ENCODE results near the gene ADAMTSL1. TPM values are rescaled to one million over a fixed set of nuclear protein-coding genes. Genes with fewer than 3 reads are reported as not detected.

The ADAMTSL1 gene
- polyA plus RNA-seq, 3 donors = 10.4 to 15.8 (median 12.3) TPM

DNA sequence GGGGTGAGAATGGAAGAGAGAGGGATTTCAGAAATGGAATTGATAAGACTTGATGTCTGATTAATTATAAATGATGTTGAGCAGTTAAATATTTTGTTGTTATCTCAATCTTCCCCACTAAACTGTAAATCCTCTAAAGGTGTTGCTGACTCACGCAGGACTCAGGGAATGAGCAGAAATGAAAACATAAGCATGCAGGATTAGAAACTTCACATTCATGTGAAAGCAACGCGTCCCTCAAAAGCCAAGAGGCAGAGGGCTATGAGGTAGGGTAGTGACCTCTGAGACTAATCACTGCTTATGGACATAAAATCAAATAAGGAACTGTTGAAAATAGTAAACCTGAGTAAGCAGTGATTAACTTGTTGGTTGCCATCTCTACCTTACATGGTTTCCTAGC lies 21.1 kb downstream of the ADAMTSL1 start:
- DNase-seq = no peak

DNA sequence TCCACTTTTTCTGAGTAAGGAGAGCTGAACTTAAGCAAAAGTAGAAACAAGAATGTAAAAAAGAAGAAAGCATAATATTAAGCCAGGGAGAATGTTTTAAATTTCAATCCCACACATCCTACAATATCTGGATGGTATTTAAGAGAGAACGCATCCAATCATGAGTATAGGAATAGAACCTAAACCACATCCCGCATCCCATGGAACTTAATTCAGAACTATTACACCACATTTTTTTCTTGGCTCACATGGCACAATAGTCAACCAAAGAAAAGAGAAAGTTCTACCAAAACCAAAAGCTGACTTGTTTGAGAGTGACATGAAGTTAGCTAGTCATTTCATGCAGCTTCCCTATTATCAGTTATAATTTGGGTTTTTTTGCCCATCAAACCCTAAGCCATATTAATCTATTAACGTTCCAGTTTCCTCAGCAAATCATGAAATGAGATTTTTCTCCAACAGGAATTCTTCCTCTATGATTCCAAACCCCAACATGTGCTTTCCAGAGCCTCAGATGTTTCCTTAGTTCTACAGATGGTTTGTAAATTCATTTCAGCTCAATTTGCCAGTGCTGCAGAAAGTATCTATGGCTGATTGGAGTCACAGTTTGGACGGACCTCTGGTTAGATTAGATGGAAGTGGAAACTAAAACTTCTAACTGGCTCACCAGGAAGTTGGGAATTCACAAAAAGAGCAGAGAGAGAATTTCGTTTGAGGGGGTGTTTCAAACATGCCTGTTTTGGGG lies 22.5 kb downstream of the ADAMTSL1 start:
- DNase-seq = no peak

DNA sequence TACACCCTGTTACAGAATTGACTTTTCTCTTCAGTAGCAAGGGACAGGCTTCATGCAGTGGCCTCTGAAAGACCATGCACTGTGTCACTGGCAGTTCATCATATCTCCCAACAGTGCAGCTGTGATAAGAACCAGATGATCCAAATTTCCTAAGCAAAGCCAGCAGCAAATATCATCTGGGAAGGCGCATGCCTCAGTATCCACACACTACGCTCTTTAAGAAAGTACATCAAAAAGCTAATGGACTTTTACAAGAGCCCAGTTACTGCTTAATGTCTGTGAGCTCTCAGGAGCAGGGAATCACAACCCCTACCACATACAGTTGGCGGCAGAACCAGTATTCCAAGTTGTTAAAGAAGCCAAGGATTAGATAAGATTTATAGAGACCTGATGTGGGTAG lies 25.1 kb downstream of the ADAMTSL1 start:
- DNase-seq = no peak

DNA sequence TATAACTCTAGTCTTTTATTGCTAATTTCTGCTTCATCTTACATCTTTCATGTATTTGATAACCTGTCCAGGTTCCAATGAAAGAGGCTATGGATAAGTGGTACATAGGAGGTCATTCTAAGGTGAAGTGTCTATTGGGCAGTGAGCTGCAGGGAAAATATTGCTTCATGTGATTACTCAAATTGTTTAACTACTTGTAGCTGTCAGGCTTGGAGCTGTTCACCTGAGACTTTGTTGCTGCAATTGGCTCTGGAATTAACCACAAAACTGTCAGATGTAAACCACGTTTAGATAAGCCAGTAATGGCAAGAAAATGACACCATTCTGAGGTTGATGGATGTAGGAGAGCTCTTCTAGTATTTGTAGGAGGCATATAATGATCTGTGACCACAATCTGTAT lies 26.0 kb downstream of the ADAMTSL1 start:
- DNase-seq = no peak

DNA sequence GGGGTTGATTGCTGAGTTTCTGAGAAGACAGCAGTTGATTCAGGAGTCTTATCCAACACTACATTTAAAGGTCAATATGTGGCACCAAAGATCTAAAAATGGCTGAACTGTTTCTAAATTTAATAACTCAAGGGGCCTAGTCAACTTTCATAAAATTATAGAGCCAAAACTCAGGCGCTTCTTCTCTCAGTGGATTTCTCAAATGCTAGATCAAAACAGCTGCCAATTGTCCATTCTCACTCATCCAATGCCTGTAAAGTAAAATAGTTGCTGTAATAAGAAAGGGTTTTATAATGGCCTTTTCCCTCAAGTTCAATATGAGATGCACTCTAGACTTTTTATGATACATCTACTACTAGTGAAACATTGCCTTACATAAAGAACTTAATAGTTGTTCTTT lies 26.5 kb downstream of the ADAMTSL1 start:
- DNase-seq = no peak

DNA sequence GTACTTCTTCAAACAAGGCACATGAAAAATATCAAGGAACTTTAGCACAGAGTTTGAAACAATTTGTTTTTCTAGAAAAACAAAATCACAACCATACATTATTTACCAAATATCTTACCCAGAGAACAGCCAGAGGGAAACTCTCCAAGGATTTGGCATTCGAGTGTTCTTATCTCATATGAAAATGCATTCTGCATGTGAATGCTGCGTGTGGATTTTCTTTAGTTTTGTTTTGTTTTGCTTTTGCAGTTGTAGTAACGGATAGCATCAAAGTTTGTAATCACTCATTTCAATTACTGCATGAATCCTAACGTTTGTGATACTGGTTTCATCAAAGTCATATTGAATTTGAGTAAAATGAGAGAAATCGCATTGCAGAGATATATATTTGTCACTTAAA lies 28.0 kb downstream of the ADAMTSL1 start:
- no peak for DNase-seq

DNA sequence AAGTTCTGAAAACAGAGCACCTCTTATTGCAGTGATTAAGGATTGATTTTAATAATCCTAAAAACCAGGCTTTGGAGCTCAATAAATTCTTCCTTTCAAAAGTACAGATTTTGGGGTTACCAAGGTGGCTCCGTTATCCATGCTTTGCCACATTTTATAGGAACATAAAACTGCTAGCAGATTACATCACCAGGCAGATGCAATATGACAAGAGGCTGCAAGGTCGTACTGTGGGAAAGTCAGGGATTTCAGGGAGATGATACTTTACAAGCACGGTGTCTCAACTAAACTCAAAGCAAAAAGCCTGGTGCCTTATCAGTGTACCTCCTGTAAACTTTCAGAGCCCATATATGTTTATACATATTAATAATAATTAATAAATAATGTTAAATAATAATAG lies 28.6 kb downstream of the ADAMTSL1 start:
- DNase-seq = no peak

DNA sequence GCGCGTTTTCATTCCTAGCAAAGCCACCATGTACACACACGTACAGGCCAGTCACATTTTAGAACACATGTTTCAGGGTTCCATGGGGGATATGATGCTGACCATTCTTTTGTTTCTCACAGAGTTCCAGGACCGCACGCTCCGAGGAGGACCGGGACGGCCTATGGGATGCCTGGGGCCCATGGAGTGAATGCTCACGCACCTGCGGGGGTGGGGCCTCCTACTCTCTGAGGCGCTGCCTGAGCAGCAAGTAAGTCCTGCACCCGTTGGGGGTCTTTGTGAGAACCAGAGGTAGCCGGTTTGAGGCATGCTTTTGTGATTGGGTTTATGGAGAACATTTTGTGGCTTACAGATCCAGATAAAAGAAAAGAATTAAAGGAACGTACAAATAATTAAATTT lies 30.8 kb downstream of the ADAMTSL1 start:
- DNase-seq = no peak

DNA sequence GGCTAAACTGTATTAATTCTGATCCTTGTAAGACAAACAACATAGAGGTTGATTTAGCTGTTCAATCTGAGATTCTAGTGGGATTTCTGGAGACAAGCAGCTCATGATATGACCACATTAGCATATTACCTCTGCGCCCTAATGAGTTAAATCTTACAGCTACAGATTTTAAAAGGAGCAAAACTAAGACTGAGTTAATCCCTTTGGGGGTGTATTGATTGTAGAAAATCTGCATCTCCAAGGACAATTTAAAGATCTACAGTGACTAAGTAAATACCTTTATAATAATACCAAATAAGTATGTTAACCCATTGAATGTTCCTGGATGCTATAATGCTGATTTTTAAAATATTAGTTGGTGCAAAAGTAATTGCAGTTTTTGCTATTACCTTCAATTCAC lies 33.2 kb downstream of the ADAMTSL1 start:
- DNase-seq = no peak

DNA sequence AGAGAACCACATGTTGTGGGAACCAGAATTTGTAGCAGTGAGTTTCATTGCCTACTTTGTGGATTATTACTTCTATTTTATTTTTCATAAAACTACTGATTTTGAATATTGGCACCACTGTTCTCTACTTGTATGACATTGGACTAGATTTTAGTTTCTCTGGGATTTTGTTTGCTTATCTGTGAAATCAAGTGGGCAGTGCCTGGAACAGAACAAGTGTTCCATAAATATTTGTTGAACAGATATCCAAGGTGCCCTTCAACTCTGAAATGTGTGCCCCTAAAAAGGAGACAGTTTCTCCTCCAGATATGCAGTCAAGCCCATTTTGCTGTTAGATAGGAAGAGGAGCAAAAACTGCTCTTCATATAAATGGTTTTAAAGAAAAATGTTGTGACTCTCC lies 42.6 kb downstream of the ADAMTSL1 start:
- no peak for DNase-seq

DNA sequence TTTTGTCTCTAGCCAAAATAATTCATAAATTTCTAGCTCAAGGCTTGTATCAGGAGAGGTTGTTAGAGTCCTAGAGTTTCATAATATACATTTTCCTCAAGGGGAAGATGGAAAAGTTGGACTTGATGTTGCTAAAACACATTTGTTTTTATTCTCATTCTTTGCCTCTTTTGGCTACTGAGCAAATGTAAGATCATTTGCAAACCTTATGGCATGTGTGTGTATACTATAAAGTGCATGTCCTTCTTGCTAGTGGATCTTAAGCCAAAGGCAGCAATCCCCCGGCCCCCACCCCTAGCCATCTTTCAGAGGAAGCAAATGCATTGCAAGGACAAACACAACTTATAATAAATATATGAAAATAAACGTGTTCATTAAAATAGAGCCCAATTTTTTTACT lies 43.0 kb downstream of the ADAMTSL1 start:
- no peak for DNase-seq

DNA sequence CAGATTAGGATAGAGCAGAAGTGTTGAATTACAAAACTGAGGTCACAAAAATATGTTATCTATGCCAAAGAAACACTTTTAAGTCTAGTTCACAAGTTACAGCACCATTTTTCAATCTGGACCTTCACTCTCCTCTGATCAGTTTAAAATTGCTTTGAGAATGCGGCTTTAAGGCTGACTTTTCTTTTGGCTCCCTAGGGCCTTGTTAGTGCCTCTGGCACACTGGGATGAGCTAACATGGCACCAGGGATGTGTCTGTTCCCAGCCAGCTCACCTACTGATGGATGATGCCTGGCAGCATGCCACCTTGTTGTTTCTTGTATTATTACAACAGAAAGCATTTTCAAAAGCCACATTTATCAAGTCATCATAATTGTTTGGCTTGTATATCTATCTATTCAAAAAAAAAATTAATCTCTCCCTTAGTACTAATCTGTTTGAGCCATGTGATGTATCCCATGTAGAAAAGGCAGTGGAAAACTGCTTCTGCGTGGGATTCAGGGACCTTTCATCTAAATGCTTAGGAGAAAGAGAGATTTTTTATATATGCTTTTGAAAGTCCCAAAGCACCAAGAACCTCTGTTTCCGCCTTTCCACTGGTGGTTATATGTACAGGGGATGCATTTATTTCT lies 46.6 kb downstream of the ADAMTSL1 start:
- no peak for DNase-seq

DNA sequence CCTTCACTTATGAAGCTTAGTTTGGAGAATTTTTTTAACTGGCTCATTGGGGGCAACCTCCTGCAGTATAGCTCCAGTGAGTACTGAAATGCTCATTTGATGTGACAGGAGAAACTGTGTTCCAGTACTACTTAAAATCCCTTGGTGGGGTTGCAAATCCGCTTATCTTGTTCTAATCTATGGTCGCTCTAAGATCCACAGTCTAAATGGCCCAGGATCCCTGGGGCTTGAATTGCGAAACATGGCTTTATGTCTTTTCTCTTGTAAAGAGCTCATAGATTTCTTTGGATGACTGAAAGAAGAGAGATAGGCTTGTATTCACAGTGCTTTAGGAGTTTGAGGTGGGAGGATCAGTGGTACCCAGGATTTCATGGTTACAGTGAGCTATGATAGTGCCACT lies 52.7 kb downstream of the ADAMTSL1 start:
- no peak for DNase-seq

DNA sequence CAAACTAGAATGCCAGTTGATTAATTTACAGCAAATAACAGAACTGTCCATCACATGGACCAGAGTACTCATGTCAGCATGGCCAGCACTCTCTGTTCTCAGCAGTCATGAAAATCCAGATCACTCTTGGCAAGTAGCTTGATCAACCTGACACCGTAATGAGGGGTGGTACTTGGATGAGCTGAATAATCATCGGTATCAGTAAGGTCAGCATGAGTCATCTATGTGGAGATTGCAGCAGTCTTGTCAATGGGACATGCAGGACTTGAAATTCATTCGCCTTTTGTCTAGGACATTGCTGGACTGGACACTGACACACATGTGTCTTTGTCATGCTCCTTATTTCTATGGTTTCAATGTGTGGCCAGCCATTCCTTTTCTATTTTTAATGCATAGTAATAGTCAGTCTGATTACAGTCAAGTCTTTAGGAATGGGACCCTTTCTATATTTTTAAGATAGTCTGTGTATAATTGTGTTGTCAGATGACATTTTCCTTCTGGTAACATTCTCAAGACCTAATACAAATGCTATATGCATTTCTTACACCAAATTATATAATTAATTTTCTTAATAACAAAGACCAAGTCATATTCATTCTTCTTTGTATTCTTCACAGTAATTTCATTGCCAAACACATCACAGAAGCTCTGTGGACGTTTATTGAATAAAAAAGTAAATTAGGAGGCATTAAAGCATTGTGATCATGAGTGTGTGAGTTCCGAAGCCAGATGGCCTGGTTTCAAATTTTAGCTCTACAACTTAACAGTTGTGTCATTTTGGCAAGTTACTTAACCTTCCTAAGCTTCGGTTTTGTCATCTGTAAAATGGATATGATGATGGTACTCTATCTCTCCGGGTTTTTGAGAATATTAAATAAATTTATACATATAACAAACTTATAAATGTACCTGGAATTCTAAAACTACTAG lies 57.4 kb downstream of the ADAMTSL1 start:
- DNase-seq = no peak

DNA sequence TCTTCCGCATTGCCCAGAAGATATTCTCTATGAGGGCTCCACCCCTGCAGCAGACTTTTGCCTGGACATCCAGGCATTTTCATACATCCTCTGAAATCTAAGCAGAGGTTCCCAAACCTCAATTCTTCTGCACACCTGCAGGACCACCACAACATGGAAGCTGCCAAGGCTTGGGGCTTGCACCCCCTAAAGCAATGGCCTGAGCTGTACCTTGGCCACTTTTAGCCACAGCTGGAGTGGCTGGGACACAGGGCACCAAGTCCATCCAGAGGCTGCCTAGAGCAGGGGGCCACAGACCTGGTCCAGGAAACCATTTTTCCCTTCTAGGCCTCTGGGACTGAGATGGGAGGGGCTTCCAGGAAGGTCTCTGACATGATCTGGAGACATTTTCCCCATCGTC lies 60.7 kb downstream of the ADAMTSL1 start:
- no peak for DNase-seq

DNA sequence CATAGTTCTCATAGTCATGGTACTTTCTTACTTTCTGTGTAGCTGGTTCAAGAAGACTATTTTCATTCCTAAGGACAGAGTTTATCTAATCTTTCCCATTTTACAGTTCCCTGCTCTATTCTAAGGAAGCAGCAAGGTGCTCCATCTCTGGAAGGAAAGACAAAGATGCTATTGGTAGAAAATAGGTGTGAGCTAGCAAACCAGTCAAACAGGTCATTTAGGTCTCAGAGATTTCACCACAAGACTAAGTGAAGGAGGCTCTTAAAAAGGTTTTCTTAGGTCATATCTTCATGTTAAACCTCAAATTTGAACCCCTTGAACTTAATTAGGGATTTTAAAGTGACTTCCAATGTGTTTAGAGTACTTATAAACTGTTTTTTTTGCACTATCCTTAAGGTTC lies 62.6 kb downstream of the ADAMTSL1 start:
- no peak for DNase-seq

DNA sequence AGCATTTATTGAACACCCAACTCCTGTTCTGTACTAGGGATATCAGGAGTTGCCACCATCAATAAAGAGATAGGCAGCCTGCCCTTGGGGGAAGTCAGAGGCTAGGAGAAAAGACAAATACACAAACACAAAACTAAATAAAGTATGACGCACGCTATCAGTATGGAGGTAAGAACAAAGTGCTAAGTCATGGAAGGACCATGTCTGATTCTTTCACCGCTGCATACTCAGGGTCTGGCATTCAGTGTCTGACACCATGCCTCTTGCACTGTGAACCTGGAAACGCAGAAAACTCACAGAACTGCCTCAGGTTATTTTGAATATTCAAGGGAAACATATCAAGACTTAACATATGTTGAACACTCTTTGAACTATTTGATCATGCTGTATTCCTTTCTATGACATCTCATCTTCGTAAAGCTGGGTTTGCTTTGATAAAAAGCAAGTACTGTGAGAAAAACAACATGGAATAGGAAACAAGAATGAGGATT lies 65.3 kb downstream of the ADAMTSL1 start:
- no peak for DNase-seq

DNA sequence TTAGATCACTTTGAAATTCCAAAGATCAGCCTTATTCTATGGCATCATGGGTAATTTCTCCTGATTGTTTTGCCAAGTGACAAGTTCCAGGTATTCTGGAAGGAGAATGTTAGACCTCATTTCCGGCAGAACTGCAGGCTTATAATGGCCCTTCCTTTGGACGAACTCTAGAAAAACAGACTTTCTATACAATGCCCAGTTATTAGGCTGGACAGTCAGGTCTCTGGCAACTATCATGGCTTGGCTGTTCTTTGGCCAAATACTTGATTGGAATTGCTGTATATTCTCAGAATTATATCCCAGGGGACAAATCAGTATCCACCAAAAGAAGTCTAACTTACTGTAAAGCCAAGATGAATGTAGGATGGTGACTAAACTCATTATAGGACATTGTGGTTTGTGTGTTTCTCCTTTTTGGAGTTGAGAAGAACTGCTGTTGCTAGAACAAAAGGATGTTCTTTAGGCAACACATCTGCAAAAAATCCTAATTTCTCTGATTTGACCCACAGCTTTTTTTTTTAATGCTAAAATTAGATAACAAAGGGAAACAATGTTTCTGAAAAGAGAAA lies 69.0 kb downstream of the ADAMTSL1 start:
- no peak for DNase-seq

DNA sequence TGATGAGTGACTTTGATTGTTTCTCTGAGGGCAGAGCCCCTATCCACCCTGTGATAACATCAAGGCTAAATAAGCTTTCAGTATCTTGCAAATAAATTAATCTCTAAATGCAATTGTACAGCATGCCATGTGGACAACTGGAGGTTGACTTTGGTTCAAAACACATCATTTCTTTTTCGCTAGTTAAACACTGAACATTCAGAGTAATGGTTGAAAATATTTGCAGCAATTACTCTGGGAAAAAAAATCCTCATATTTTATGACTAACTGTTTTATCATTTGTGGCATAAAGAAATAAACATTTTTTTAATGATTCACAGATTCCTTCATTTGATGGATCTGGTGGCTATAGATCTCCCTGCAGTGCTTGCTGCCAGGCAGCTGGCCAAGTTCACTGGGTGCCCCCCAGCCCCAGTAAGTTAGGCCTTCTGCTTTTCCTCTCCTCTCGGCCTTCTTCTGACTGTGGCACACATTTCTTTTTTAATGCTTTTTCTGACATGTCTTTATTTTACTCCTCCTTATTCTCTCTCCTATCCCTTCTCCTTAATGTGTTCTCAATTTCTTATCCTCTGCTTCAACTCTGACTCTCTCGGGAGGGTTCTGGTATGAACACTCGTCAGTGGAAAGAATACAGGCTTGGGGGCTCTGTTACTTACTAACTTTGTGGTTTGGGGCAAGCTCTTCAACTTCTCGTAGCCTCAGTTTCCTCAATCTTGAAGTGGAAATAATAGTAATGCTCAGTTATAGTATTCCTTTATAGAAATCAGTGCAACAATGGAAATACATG lies 69.6 kb downstream of the ADAMTSL1 start:
- no peak for DNase-seq

DNA sequence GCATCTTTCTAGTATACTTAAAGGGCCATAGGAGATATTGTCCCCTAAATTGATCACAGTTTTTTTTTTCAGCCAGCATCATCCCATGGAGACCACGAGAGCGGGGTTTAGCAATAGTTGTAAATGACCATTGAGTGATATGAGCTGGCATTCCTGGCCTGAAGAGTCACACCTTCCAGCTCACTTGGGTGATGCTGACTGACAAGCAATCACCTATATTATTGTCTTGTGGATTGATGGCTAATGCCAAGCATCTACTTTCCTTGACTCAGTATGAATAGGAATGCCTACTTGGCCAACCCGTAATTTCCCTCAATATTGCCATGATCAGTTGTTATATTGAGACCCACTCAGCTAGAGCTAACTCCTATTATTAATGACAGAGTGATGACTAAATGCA lies 70.5 kb downstream of the ADAMTSL1 start:
- DNase-seq = no peak

DNA sequence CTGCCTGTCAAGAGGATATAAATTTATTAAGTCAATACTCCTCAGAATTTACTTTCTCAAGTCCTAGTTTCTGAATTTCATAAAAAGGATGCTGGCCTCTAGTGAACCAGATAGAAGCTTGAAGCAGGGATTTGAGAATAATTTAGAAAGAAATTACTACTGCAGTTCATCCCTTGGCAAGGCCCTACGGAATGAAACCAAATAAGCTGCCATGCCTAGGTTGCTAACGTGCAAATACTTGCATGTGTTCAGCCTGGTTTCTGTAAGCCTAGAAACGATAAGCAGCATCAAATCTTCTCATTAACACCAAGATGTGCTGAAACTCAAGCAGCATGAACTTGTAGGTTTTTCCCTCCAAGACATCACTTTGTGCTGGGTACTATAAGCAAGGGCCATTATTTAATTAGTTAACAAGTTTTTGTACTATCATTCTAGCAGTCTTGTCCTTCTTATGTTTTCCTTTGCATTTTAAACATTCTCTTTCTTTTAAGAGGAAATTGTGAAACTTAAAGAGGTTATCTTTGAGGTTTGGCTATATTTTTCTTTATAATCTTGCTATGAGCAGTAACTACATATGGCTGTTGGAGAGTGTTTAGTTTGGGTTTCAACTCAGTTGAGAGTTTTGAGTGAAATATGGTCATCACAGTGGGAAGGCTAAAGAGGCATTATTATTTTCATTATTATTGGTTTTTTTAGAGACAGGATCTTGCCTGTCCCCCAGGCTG lies 71.8 kb downstream of the ADAMTSL1 start:
- no peak for DNase-seq
